Psoas muscle (tissue), 8 donors: ENCODE results near the gene ATP8A2. TPM values are rescaled to one million over a fixed set of nuclear protein-coding genes. Genes with fewer than 3 reads are reported as not detected.

Source experiments
- ATAC-seq, 4 donors: fragments of 200-7000 bp; cut with Tn5 transposase; one replicate each; pipeline ENCODE4 v1.9.1; 2020; ENCODE audit warnings: moderate library complexity in 3 of 4, mild to moderate bottlenecking in 2 of 4
- DNase-seq, 2 donors: peaks; one replicate each; pipeline ENCODE4 v3.0.0-alpha.2; 2020
- H3K27ac ChIP-seq: fragments of 200-600 bp; one replicate; pipeline ENCODE4 v1.8.0; 2022
- H3K27me3 ChIP-seq, 3 donors: fragments of 200-600 bp in 1 of 3; one replicate each; pipeline versions ENCODE4 v1.6.1 to v1.8.0; 2013 to 2022; ENCODE audit warnings: low read length in 2 of 3, mild to moderate bottlenecking in 2 of 3, moderate library complexity in 1 of 3; ENCODE audit not compliant: insufficient read depth in 3 of 3
- H3K36me3 ChIP-seq, 2 donors: fragments of 200-600 bp in 1 of 2; one replicate each; pipeline versions ENCODE4 v1.6.1 to v1.8.0; 2013 to 2022; ENCODE audit warnings: low read depth in 1 of 2, mild to moderate bottlenecking in 1 of 2, moderate library complexity in 1 of 2; ENCODE audit not compliant: insufficient read depth in 1 of 2
- H3K4me1 ChIP-seq: fragments of 200-600 bp; one replicate; pipeline ENCODE4 v1.8.0; 2022
- H3K4me3 ChIP-seq: fragments of 200-600 bp; one replicate; pipeline ENCODE4 v1.8.0; 2022; ENCODE audit warnings: mild to moderate bottlenecking
- H3K9me3 ChIP-seq: fragments of 200-600 bp; one replicate; pipeline ENCODE4 v1.8.0; 2022
- CTCF ChIP-seq: fragments of 200-600 bp; IDR thresholded peaks from one replicate; pipeline ENCODE4 v1.8.0; 2022; ENCODE audit warnings: antibody characterized with exemption
- WGBS, 3 donors: extraction: QIAGEN DNeasy Blood & Tissue Kit; methylation state at CpG; one replicate each; pipeline versions ENCODE4 v1.1.6 to v1.1.7; 2013; 5-methylcytosine and 5-hydroxymethylcytosine counted together
- intact Hi-C, 2 donors: fragments of 100-400 bp; cut with DNase I; formaldehyde crosslinking; loops; one replicate each; pipeline versions ENCODE4 v1.11.0 to v1.14.2; 2022
- polyA plus RNA-seq, 3 donors: library from polyadenylated mRNA; stranded (reverse); fragments of 200-250 nt; gene quantifications; one replicate each; pipeline ENCODE4 v1.2.3, GENCODE V29; 2013
- total RNA-seq, 4 donors: library from RNA; stranded (reverse); fragmentation: NEBNext Ultra II Directional in 2 of 4; extraction: Animal tissue kit (Norgen Biotek cat#: 25700) in 2 of 4; gene quantifications; one replicate each; pipeline versions ENCODE4 v1.2.1 to v1.2.4, GENCODE V29; 2021 to 2023
- donor health status: healthy with polysubstance abuse.
- donor health status: DM: no; HTN: no; CAD: no; lungs with moderate emphysema.
- donor health status: Bipolar disorder and iron deficiency.
- donor health status: healthy.
- donor health status: DM: yes; HTN: yes; CAD: no.
- donor health status: DM: no; HTN: no; CAD: no.
- donor health status: DM: no; HTN: no; CAD: no.
- donor health status: DM: yes; HTN: yes; CAD: no.

Gene ATP8A2
- total and polyA plus RNA-seq, 7 donors = 0.02 to 0.22 (median 0.04) TPM; not detected in 2

- ATAC-seq (no peak), DNase-seq (no peak)
- H3K4me1 ChIP-seq = no peaks in the 10 kb centered on the region
- 60 to 67% (median 65%) methylated on average over 5 of the region's 5 CpGs for WGBS, 3 donors
- no peak overlapping the region for H3K27ac ChIP-seq
- H3K27me3 ChIP-seq = peaks cover 0 to 3% (median 0%) of the 10 kb centered on the region in 3 donors
- no peak overlapping the region for H3K4me3 ChIP-seq
- H3K9me3 ChIP-seq = no peaks in the 10 kb centered on the region
- intact Hi-C loops = no loop called here
- no peak for TF ChIP-seq CTCF
- no peaks in the 10 kb centered on the region for H3K36me3 ChIP-seq
These were observed 146.7 kb downstream of the ATP8A2 start for GRCh38 chr13:25518441-25518840.

- H3K9me3 ChIP-seq = peaks cover 4% of the 10 kb centered on the region
- ATAC-seq = no peak
- no peaks in the 10 kb centered on the region for H3K36me3 ChIP-seq
- H3K4me1 ChIP-seq = no peaks in the 10 kb centered on the region
- no peaks in the 10 kb centered on the region for H3K27me3 ChIP-seq
- H3K4me3 ChIP-seq = no peak overlapping the region
- no peak for DNase-seq
- intact Hi-C loops = no loop called here
- H3K27ac ChIP-seq = no peak overlapping the region
- no peak for TF ChIP-seq CTCF
These were observed 154.1 kb downstream of the ATP8A2 start for GRCh38 chr13:25525884-25526283.

- no peaks in the 10 kb centered on the region for H3K36me3 ChIP-seq
- H3K27me3 ChIP-seq = no peaks in the 10 kb centered on the region
- intact Hi-C loops = no loop called here
- H3K4me3 ChIP-seq = no peak overlapping the region
- H3K4me1 ChIP-seq = no peaks in the 10 kb centered on the region
- H3K27ac ChIP-seq = no peak overlapping the region
- peaks cover 4% of the 10 kb centered on the region for H3K9me3 ChIP-seq
- 87 to 98% (median 94%) methylated on average over 2 of the region's 2 CpGs for WGBS, 3 donors
- DNase-seq = no peak
- TF ChIP-seq CTCF = no peak
- no peak for ATAC-seq
These were observed 156.5 kb downstream of the ATP8A2 start for GRCh38 chr13:25528266-25528665.

- Histone ChIP-seq H3K27ac (no peak overlapping the region), H3K4me3 (no peak overlapping the region), H3K4me1 (no peaks in the 10 kb centered on the region), H3K9me3 (peaks cover 4% of the 10 kb centered on the region), H3K36me3 (no peaks in the 10 kb centered on the region), H3K27me3 (no peaks in the 10 kb centered on the region)
- 69 to 85% (median 79%) methylated on average over 3 of the region's 3 CpGs for whole genome bisulfite sequencing, 3 donors
- ATAC-seq (no peak), DNase-seq (no peak)
- intact Hi-C loops = no loop called here
- no peak for TF ChIP-seq CTCF
These were observed 157.7 kb downstream of the ATP8A2 start for GRCh38 chr13:25529425-25529824.

- no peak for DNase-seq
- TF ChIP-seq CTCF = no peak
- no peaks in the 10 kb centered on the region for H3K9me3 ChIP-seq
- ATAC-seq = no peak
- H3K4me1 ChIP-seq = no peaks in the 10 kb centered on the region
- no peak overlapping the region for H3K27ac ChIP-seq
- no peaks in the 10 kb centered on the region for H3K36me3 ChIP-seq
- no peak overlapping the region for H3K4me3 ChIP-seq
- WGBS, 3 donors = 51 to 65% (median 60%) methylated on average over 3 of the region's 3 CpGs
- intact Hi-C loops = no loop called here
- peaks cover 0 to 5% (median 0%) of the 10 kb centered on the region in 3 donors for H3K27me3 ChIP-seq
These were observed 166.5 kb downstream of the ATP8A2 start for GRCh38 chr13:25538276-25538675.
